GM18867 (cell line): ENCODE data around the gene RPL27A.

Experiments used
- ATAC-seq: cut with Tn5 transposase; IDR thresholded peaks from one replicate; pipeline ENCODE4 v1.9.1; 2021; ENCODE audit warnings: mild to moderate bottlenecking, moderate library complexity; ENCODE audit not compliant: unreplicated experiment

The RPL27A gene

DNA sequence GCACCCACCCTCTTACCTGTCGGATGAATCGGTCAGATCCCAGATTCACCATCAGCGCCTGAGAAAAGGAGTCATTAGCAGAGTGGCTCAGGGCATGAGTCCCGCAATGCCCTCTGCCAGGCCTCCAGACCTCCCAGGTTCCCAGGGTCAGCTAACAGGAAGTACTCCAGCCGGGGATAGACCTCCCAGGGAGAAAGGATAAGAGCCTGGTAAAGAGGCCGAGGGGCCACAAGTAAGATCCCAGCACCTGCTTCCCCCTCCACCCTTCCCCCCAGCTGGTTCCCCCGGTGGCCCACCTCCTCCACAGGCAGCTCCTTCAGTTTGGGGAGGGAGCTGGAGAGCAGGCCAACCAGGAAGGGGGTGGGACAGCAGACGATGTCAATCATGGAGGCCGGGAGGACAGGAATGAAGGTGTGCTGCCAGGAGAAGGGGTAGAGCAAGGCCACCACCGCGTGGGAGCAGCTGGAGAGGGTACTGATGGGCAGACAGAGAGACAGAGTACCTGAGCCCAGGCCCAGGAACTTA is 16.4 kb downstream of the RPL27A start:
- ATAC-seq, result no peak

DNA sequence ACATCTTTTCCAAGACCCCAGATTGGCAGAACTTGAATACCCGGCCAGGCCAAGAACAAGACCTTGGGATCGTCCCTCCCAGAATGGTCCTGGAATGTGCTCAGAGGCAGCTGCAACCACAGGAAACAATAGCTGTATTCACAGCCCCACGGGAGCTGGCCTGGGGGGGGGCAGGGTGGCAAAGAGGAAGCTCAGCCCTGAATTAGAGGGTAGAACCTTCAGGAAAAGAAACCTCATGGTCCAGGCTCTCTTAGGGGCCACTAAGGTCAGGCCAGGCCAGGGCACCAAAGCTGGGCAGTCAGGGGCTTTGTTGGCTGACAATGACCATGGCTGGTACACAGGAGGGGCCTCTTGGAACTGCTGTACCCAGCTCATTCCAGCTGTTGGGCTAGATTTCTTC is 17.3 kb downstream of the RPL27A start:
- ATAC-seq, result no peak

- no peak for ATAC-seq
Measured at GRCh38 chr11:8701891-8702597, 19.5 kb downstream of the RPL27A start.

DNA sequence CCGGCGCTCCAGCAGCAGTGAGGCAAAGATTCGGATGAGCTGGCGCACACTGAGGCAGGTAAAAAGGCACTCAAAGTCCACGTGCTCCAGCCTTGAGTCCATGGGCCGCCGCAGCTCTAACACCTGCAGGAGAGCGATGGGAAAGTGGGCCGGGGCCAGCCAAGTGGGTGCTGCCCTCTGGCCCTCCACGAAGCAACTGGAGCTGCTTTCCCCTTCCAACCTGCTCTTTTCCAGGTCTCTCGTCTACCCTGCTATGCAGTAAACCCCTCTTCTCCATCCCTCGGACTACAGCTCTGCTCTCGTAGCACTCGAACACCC is 20.0 kb downstream of the RPL27A start:
- ATAC-seq, result no peak

DNA sequence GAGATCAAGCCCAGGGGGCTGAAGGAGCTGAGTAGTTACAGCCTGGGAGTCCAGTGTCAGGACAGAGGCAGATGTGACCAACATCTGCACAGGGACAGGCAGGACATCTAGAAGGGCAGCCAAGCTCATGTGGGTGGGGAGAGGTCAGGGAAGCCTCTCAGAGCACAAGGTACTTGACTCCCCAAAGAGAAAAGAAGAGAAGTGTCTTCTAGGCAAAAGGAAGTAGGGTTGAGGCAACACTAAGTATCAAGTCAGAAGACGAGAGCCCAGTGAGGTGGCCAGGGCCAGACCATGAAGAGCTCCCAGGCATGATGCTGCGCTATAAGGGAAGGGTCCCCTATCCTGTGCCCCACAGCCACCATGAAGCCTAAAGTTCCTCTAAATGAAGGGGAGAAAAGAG is 21.5 kb downstream of the RPL27A start:
- no peak for ATAC-seq

GRCh38 chr11:8705146-8705545 is 22.6 kb downstream of the RPL27A start:
- ATAC-seq, result no peak

- no peak for ATAC-seq
Measured at GRCh38 chr11:8706673-8707432, 24.3 kb downstream of the RPL27A start.

DNA sequence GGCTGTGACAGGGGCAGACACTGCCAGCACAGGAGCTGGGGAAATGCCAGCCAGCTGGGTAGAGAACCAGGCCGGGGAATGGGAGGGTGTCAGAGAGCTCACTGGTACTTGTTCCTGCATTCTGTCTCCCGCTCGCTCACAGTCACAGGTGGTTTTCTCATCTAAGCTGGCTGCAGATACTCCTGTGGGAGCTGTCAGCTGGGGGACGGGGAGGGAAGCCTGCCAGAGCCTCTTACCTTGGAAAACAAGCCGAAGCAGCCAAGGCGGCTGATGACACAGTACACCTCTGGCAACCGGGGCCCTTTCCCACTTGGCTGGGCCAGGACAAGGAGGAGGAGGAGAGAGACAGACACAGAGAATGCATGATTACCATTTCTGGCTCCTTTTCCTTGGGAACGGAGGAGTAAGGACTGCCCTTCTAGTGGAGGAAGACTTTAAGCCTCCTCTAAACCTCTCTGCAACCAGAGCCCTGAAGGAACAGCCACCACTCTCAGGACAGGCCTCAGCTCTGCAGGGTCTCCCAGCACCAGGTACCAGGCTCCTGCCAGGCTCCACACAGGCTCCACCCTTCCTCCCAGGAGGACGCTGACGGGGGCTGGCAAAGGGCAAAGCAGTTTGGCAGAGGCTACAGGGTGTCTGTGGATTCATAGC is 25.1 kb downstream of the RPL27A start:
- no peak for ATAC-seq

DNA sequence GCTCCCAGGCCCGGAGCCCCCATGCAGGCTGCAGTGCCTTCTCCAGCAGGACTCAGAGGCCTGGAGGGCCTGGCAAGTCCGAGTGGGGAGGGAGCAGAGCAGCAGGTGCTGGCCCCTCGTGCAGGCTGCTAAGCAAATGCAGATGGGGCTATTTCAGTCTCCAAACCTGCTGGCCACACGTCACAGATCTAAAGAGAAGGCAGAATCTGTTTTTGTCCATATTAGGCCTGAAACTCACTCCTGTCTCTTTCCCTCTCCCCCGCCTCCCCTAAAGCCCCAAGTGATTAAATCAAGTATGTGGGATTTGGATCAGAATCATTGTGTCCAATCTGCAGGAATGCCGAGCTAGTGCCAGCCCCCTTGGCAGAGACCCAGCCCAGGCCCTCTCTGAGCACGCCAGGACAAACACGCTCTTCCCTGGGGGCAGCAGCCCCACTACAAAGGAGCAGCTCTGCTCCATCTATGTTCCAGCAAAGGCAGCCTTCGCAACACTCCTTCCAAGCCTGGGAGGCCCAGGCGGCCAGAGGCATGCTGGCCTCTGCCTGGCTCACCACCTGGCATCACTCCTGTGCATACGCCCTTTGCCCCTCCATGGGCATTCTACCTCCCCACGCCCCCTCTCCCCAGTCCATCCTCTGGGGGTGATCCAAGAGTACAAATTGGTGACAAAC is 26.5 kb downstream of the RPL27A start:
- ATAC-seq, result no peak

DNA sequence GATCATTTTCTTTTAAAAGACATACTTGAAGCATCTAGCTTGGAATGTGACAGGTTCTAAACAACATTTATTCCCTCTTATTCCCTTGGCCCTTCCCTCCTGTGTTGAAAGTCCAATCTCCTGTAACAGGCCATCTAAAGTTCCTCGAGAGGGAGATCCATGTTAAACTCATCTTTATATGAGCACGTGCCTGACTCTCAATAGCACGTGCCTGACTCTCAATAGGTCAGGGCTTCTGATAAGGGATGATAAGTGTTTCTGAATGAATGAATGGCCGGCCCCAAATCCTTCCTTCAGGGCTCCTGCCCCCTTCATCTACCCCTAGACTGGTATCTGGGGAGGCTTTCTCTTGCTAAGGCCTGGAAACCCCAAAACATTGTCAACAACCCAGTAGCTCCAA is 27.2 kb downstream of the RPL27A start:
- no peak for ATAC-seq

DNA sequence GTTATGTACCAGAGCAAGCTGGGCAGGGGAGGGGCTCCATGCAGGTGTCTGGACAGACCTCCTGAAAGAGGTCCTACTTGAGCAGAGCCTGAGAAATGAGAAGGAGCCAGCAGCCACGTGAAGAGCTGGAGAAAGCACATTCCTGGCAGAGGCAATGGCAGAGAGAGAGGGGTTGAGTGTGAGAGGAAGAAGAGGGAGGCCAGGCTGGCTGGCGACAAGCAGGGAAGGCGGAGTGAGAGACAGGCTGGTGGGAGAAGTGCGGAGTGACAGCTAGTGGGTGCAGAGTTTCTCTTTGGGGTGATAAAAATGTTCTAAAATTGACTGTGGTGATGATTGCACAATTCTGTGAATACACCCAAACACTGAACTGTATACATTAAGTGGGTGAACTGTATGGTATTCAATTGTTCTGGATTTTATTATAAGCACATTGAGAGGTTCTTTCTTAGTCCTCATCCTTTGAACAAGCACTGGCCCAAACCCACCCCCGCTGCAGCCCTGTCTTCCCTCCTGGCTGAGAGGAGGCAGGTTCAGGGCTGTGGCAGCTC is 29.4 kb downstream of the RPL27A start:
- ATAC-seq, result no peak

GRCh38 chr11:8712506-8712905 is 29.9 kb downstream of the RPL27A start:
- ATAC-seq, result no peak

GRCh38 chr11:8713760-8714454 is 31.3 kb downstream of the RPL27A start:
- no peak for ATAC-seq

DNA sequence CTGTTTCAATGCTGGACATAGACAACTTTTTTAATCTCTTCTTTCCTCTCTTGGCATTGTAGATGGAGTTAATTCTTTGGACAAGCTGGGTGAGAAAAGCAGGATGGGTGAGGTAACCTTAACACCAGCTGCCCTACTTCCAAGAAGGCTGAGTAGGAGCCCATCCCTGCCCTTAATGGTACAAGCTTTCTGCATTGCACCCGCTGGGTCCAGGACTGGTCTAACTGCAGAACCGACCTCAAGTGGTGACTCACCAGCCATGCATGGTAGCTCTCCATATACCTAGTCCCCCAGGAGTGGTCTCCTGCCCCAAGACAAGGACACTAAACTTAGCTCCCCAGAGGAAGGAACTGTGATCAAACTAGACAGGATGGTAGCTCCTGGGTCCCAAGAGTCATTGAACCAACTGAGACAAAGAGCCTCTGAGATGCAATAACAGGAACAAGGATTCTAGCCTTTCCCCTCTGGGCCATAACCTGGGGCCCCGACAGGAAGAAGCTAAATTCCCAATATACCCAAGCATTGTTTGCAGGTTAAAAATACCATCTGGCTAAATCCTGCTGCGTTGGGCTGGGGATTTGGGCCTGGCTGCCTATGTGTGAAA is 32.1 kb downstream of the RPL27A start:
- no peak for ATAC-seq

GRCh38 chr11:8715501-8715900 is 32.9 kb downstream of the RPL27A start:
- ATAC-seq, result no peak

- no peak for ATAC-seq
Measured at GRCh38 chr11:8717544-8717875, 34.9 kb downstream of the RPL27A start.

DNA sequence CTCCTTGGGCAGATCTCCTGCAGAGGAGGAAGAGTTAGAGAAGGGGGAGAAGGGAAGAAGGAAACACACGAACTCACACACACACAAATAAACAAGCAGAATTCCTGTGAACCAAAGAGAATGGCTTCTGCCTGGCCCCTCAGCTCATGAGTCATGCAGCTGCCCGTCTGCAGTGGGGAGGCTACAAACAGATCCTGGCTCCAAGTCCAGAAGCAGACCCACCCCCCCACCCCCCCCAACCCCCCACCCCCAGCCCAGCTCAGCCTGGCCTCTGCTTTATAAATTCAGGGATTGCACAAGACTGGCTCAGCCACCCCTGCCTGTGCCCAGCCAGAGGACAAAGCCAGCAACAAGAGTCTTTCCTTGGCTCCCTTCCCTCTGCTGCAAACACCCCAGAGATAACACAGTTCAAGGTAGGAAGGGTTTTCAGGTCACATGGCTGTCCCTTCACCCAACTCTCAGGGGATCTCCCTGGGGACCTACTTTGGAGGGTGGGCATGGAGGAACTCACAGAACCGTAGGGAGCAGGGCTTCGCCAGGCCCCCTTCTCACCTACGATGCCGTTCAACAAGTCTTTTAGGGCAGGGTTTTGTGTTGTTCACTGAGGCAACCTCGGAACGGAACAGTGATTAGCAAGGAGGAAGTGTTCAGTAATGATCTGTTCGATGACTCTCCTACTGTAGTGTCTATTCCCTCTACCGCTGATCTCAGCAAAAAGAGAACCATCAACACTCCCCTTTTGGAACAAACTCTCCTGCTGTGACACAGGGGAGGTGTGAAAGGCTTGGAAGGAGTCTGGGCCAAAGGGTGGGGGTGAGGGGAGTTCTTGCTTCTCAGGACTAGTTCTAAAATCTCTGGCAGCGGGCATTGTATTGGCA is 35.5 kb downstream of the RPL27A start:
- ATAC-seq, result peak; percentile 50

DNA sequence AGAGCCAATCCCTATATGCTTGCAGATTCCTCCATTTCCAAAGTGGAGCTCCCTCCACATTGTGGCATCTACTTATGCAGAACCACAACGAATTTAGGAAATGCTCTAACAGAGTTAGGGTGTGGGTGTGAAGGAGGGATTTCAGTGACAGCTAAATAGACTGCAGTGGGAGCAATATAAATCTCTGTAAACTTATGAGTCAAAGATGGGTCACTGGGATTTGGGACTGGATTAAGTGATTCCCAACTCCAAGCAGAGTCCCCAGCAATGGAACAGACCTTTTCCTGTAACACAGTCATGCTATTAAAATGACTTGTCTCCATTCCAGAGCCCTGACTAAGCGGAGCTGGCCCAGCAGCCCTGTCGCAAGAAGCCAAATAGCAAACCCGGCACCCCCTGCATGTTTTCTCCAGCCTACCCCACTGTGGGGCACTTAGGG is 36.6 kb downstream of the RPL27A start:
- no peak for ATAC-seq

GRCh38 chr11:8719721-8720120 is 37.1 kb downstream of the RPL27A start:
- no peak for ATAC-seq
